Superior temporal gyrus (tissue), 1 donor: ENCODE data around the gene PDE4DIP.
"Not testable (repeated sequence)": the region's sequence is repeated elsewhere in the genome, so short reads cannot be mapped to it uniquely, and the experiment has no call there.

Experiments used
- DNase-seq: peaks from one replicate; pipeline ENCODE4 v3.0.0-alpha.2; 2016; ENCODE audit errors: extremely low spot score

Gene PDE4DIP

DNA sequence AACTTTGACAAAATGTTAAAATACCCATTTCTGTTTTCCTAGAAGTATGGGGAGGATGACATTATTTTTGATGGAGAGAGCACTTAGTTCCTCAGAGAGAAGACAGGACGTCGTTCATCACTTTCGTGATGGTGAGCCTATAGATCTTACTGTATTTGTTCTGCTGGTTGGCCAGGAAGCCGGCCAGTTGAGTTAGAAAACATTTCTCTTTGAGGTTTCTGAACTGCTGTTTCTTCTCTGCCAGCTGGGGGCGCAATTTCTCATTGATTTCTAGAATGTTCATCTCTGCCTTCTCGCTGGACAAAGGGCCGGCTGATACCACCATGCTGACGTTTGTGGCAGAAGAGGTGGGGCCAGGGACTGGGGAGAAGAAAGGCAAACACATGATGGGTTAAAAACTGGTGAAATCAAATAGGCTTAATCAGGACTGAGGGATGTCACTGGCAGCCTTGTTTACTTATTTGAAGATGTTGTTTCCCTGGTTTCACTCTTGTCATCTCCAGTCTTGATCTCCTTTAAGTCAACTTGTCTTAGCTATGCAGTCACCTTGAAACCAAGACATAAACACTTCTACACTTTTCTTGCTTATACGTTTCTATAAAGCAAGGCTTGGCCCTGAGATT, 231.4 kb downstream of the PDE4DIP start:
- DNase-seq, result not testable (repeated sequence)
